Loucy (cell line): ENCODE results near the gene H3-3A.

ENCODE experiments used
- EZH2phosphoT487 ChIP-seq: fragments of 200-600 bp; IDR thresholded peaks from 2 replicates; pipeline ENCODE4 v1.6.1; 2018; ENCODE audit warnings: antibody characterized with exemption, mild to moderate bottlenecking, moderate library complexity, borderline replicate concordance
- TF ChIP-seq, protein P1 (sequence below): fragments of 200-600 bp; sonication (generic); conservative IDR thresholded peaks from 2 replicates; pipeline ENCODE4 v1.5.1; 2014; ENCODE audit warnings: mild to moderate bottlenecking, antibody characterized with exemption, low read length

DNA sequence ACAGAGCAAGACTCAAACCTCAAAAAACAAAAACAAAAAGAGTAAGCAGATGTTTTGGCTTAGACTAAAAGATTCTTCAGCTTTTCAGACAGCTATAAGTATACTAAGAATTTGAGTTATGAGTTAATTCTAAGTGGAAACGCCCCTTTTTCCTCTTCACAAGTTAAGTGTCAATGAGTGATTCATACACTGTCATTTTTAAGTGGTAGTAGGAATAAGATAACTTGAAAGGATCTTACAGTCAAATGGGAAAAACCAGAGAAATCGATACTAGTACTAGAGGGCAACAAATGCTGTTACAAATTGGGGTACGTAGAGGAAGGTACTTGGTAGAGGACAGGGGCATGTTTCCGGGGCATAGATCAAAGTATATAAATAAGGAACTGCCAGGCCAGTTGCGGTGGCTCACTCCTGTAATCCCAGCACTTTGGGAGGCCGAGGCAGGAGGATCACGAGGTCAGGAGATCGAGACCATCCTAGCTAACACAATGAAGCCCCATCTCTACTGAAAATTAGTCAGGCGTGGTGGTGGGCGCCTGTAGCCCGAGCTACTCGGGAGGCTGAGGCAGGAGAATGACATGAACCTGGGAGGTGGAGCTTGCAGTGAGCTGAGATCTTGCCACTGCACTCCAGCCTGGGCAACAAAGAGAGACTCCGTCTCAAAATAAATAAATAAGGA, 7.4 kb downstream of the H3-3A start:
- TF ChIP-seq, protein P1, sequence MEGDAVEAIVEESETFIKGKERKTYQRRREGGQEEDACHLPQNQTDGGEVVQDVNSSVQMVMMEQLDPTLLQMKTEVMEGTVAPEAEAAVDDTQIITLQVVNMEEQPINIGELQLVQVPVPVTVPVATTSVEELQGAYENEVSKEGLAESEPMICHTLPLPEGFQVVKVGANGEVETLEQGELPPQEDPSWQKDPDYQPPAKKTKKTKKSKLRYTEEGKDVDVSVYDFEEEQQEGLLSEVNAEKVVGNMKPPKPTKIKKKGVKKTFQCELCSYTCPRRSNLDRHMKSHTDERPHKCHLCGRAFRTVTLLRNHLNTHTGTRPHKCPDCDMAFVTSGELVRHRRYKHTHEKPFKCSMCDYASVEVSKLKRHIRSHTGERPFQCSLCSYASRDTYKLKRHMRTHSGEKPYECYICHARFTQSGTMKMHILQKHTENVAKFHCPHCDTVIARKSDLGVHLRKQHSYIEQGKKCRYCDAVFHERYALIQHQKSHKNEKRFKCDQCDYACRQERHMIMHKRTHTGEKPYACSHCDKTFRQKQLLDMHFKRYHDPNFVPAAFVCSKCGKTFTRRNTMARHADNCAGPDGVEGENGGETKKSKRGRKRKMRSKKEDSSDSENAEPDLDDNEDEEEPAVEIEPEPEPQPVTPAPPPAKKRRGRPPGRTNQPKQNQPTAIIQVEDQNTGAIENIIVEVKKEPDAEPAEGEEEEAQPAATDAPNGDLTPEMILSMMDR, result no peak
- no peak for TF ChIP-seq EZH2phosphoT487
